B cell (primary cell): ENCODE measurements around the gene EPAS1. TPM values are rescaled to one million over a fixed set of nuclear protein-coding genes. Genes with fewer than 3 reads are reported as not detected.

ENCODE experiments used
- ATAC-seq: fragments of 200-7000 bp; cut with Tn5 transposase; one replicate; pipeline ENCODE4 v1.10.0; 2021; ENCODE audit warnings: low read depth, mild to moderate bottlenecking, moderate number of reproducible peaks, moderate library complexity
- CTCF ChIA-PET: fragments of 350-600 bp; sonication (Branson Sonifier 250); formaldehyde crosslinking; loops from one replicate; lab custom pipeline; 2021; ENCODE audit warnings: antibody characterized with exemption, inconsistent platforms; lab: Charles Lee
- POLR2A ChIA-PET: fragments of 350-600 bp; sonication (Branson Sonifier 250); formaldehyde crosslinking; loops from one replicate; lab custom pipeline; 2021; ENCODE audit warnings: antibody characterized with exemption; lab: Charles Lee
- DNase-seq: peaks from one replicate; pipeline ENCODE4 v3.0.0; 2013
- H2AFZ ChIP-seq: 2 replicates; pipeline ENCODE4 v1.6.1; 2012; ENCODE audit warnings: mild to moderate bottlenecking, low read depth, low read length; ENCODE audit not compliant: insufficient read depth, poor library complexity, severe bottlenecking
- H3K27ac ChIP-seq, 2 donors: 1 replicate in 1 of 2; 2 replicates in 1 of 2; pipeline ENCODE4 v1.5.1; 2012 to 2013; ENCODE audit warnings: low read length in 2 of 2, mild to moderate bottlenecking in 2 of 2, moderate library complexity in 1 of 2
- H3K27me3 ChIP-seq, 4 experiments: fragments of 200-600 bp in 1 of 4; sonication (generic) in 1 of 4; replicated peaks in 1 of 4; 1 replicate in 2 of 4; 2 replicates in 2 of 4; pipeline versions ENCODE4 v1.6.1 to v1.7.0; 2013 to 2016; ENCODE audit warnings: low read length in 3 of 4, mild to moderate bottlenecking in 2 of 4, mixed read lengths in 1 of 4, moderate library complexity in 1 of 4; ENCODE audit not compliant: insufficient read depth in 4 of 4, control insufficient read depth in 3 of 4; ENCODE audit errors: control extremely low read depth in 1 of 4
- H3K36me3 ChIP-seq, 2 experiments: replicated peaks in 1 of 2; 1 replicate in 1 of 2; 2 replicates in 1 of 2; pipeline versions ENCODE4 v1.6.1 to v1.7.1; 2013; ENCODE audit warnings: low read length in 1 of 2; ENCODE audit not compliant: insufficient read depth in 2 of 2, control insufficient read depth in 1 of 2; ENCODE audit errors: control extremely low read depth in 1 of 2, extremely low read depth in 1 of 2
- H3K4me1 ChIP-seq, 2 donors: fragments of 200-600 bp in 1 of 2; sonication (generic) in 1 of 2; 1 replicate in 1 of 2; 2 replicates in 1 of 2; pipeline versions ENCODE4 v1.5.1 to v1.6.1; 2013 to 2017; ENCODE audit warnings: low read length in 2 of 2; ENCODE audit not compliant: control insufficient read depth in 2 of 2, insufficient read depth in 2 of 2
- H3K4me2 ChIP-seq: replicated peaks from 2 replicates; pipeline ENCODE3; 2012; ENCODE audit warnings: mild to moderate bottlenecking, low read depth, low read length; ENCODE audit not compliant: poor library complexity, severe bottlenecking
- H3K4me3 ChIP-seq, 5 experiments: fragments of 200-600 bp in 1 of 5; sonication (generic) in 1 of 5; 1 replicate in 3 of 5; 2 replicates in 2 of 5; pipeline versions ENCODE4 v1.5.1 to v1.7.0; 2011 to 2016; ENCODE audit warnings: low read length in 4 of 5, mild to moderate bottlenecking in 4 of 5, low read depth in 2 of 5, control low read depth in 1 of 5, moderate library complexity in 1 of 5; ENCODE audit not compliant: insufficient read depth in 1 of 5; ENCODE audit errors: control extremely low read depth in 1 of 5, extremely low read depth in 1 of 5
- H3K79me2 ChIP-seq: fragments of 200-600 bp; sonication (generic); one replicate; pipeline ENCODE4 v1.6.0; 2016; ENCODE audit warnings: low read length; ENCODE audit not compliant: control insufficient read depth, insufficient read depth
- H3K9ac ChIP-seq: fragments of 200-600 bp; sonication (generic); 2 replicates; pipeline ENCODE4 v1.6.1; 2017; ENCODE audit warnings: mild to moderate bottlenecking, low read length, moderate library complexity
- H3K9me3 ChIP-seq, 3 donors: one replicate each; pipeline versions ENCODE4 v1.6.1 to v1.7.1; 2013; ENCODE audit warnings: low read length in 2 of 3; ENCODE audit not compliant: control insufficient read depth in 2 of 3, insufficient read depth in 1 of 3; ENCODE audit errors: control extremely low read depth in 1 of 3
- H4K20me1 ChIP-seq: 2 replicates; pipeline ENCODE4 v1.6.0; 2012; ENCODE audit warnings: mild to moderate bottlenecking, low read length; ENCODE audit not compliant: insufficient read depth, control insufficient read depth, poor library complexity, severe bottlenecking
- H3K27ac Mint-ChIP-seq: one replicate; pipeline ENCODE4 v1.8.0; 2021; ENCODE audit warnings: mixed read lengths
- H3K27me3 Mint-ChIP-seq: one replicate; pipeline ENCODE4 v1.8.0; 2021; ENCODE audit warnings: mixed read lengths
- H3K4me1 Mint-ChIP-seq: one replicate; pipeline ENCODE4 v1.8.0; 2021; ENCODE audit warnings: mixed read lengths
- H3K4me3 Mint-ChIP-seq: one replicate; pipeline ENCODE4 v1.8.0; 2021; ENCODE audit warnings: mixed read lengths
- H3K9me3 Mint-ChIP-seq: one replicate; pipeline ENCODE4 v1.8.0; 2022; ENCODE audit warnings: mixed read lengths; ENCODE audit not compliant: insufficient read depth
- EZH2 ChIP-seq: IDR thresholded peaks from 2 replicates; pipeline ENCODE4 v1.6.1; 2012; ENCODE audit warnings: borderline replicate concordance, low read depth, mild to moderate bottlenecking, moderate library complexity, low read length; ENCODE audit not compliant: insufficient read depth, poor library complexity, severe bottlenecking
- WGBS: methylation state at CpG from one replicate; pipeline ENCODE4 v1.1.5; 2013; ENCODE audit warnings: missing lambda C conversion rate; ENCODE audit not compliant: insufficient coverage; 5-methylcytosine and 5-hydroxymethylcytosine counted together
- intact Hi-C: fragments of 100-400 bp; cut with micrococcal nuclease; formaldehyde crosslinking; loops from one replicate; pipeline ENCODE4 v1.10.0; 2022
- polyA plus RNA-seq: library from polyadenylated mRNA; depleted of rRNA; stranded (reverse); fragments of >200 nt; gene quantifications from 2 replicates; pipeline ENCODE4 v1.2.3, GENCODE V29; 2012
- total RNA-seq, 2 donors: library from RNA; stranded (reverse); fragments of 120-200 nt in 1 of 2; gene quantifications; 1 replicate in 1 of 2; 2 replicates in 1 of 2; pipeline versions ENCODE4 v1.2.3 to v1.2.4, GENCODE V29; 2013 to 2022
- TF ChIP-seq, protein P1 (sequence below): fragments of 200-600 bp; IDR thresholded peaks from one replicate; pipeline ENCODE4 v1.8.0; 2022; ENCODE audit warnings: antibody characterized with exemption, mild to moderate bottlenecking

EPAS1 gene
- total and polyA plus RNA-seq, 2 donors (not counting 1 experiment from before 2014, with no cell fraction given): 0.06 to 0.37 TPM

DNA sequence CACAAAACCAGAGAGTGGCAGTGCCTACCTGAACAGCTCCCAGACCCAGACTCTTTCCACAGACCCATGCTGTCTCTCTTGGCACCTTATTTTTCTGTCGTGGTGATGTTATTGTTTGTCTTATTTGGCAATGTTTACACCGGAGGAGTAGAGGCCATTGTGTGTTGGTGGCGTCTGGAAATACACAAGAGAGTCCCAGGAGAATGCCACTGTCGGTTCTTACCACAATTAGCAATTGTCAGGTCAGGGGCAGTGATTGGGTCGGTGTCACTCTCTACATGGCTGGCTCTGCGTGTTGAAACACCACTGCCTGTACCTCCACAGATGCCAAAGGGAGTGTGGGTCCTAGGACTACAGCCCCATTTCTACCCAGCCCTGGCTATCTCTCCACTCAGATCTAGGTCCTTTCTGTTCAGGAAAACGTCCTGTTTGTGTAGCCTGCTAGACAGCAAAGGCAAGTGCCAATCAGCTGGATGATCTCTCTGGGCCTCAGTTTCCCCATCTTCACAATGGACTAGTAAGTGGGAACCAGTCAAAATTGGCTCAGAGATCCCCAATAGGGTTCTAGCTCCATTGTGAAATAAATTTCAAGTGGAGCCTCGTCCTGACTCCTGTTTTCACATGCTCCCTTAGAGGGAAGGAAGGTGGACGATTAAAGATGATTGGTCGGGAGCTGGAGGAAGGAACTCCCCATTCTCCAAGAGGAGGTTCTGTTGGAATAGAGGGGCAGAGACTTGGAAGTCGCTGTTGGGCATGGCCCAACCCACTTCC lies 17.0 kb downstream of the EPAS1 start:
- Mint-ChIP-seq H3K4me1 (no peaks in the 10 kb centered on the region), H3K4me3 (no peak overlapping the region), H3K27ac (no peak overlapping the region), H3K27me3 (peaks cover 32% of the 10 kb centered on the region), H3K9me3 (no peaks in the 10 kb centered on the region)
- no peak for ATAC-seq
- H3K36me3 ChIP-seq: no peaks in the 10 kb centered on the region
- intact Hi-C loops: no loop called here
- no peak overlapping the region for H3K27ac ChIP-seq
- TF ChIP-seq, protein P1, sequence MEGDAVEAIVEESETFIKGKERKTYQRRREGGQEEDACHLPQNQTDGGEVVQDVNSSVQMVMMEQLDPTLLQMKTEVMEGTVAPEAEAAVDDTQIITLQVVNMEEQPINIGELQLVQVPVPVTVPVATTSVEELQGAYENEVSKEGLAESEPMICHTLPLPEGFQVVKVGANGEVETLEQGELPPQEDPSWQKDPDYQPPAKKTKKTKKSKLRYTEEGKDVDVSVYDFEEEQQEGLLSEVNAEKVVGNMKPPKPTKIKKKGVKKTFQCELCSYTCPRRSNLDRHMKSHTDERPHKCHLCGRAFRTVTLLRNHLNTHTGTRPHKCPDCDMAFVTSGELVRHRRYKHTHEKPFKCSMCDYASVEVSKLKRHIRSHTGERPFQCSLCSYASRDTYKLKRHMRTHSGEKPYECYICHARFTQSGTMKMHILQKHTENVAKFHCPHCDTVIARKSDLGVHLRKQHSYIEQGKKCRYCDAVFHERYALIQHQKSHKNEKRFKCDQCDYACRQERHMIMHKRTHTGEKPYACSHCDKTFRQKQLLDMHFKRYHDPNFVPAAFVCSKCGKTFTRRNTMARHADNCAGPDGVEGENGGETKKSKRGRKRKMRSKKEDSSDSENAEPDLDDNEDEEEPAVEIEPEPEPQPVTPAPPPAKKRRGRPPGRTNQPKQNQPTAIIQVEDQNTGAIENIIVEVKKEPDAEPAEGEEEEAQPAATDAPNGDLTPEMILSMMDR: no peak
- TF ChIP-seq EZH2: no peak
- H3K4me2 ChIP-seq: no peak overlapping the region
- H2AFZ ChIP-seq: no peak overlapping the region
- H3K4me3 ChIP-seq: no peak overlapping the region
- no peaks in the 10 kb centered on the region for H4K20me1 ChIP-seq
- no peaks in the 10 kb centered on the region for H3K79me2 ChIP-seq
- POLR2A ChIA-PET: no interaction called here
- WGBS: 71% methylated on average over 4 of the region's 11 CpGs
- no peaks in the 10 kb centered on the region for H3K4me1 ChIP-seq
- DNase-seq: no peak
- no peak overlapping the region for H3K9ac ChIP-seq
- CTCF ChIA-PET: interaction anchor here (0.6 kb wide), 1 partner anchor 45 kb away, joined by 3 read pairs; no protein-coding TSS in a partner anchor
- peaks cover 0 to 7% (median 0%) of the 10 kb centered on the region in 4 experiments for H3K27me3 ChIP-seq
- H3K9me3 ChIP-seq: no peaks in the 10 kb centered on the region
